Measurements from ENCODE around the gene STPG4. TPM values are rescaled to one million over a fixed set of nuclear protein-coding genes. Genes with fewer than 3 reads are reported as not detected.
A peak's percentile ranks its signal among the peaks of the same experiment; 100 is the strongest.

STPG4 gene
- total RNA-seq, 1 experiment from 2014 or later = 0.17 TPM

DNA sequence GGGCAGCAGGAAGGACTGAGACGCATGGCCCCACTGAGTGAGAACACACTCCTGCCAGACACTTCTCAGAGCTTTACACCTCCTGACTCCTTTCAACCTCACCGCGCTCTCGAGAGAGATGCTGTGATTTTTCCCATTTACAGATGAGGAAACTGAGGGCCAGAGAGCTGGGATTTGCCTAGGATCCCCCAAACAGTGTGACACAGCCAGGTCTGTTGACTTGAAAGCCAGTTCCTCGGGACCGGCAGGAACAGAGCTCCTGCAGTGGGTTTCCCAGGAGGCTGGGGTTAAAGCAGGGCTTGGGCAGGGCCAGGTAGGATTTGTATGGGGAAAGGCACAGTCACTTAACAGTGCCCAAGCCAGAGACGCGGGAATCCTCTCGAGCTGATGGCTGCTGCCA, 81.9 kb downstream of the STPG4 start:
- no peak for DNase-seq (ENCODE audit: low read depth)

DNA sequence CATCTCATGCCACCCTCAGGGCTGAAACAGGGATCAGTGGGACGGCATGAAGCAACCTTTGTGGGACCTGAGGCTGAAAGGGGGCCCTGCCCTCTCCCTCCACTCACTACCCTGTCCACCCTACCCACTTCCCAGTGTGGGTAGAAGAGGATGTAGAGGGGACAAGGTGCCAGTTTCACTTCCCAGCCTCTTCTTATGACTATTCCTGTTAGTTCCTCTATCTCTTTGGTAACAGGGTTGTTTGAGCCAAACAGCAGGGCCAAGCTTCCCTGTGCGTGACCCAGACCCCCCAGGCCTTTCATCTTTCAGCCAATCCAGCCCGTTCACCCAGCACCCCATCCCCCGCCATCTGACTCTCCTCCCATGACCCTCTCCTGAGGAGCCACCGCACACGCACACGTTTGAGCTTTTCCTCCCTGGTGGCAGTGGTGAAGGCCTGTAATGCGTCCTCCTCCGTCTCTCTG, 82.3 kb downstream of the STPG4 start:
- DNase-seq (ENCODE audit: low read depth) = no peak

DNA sequence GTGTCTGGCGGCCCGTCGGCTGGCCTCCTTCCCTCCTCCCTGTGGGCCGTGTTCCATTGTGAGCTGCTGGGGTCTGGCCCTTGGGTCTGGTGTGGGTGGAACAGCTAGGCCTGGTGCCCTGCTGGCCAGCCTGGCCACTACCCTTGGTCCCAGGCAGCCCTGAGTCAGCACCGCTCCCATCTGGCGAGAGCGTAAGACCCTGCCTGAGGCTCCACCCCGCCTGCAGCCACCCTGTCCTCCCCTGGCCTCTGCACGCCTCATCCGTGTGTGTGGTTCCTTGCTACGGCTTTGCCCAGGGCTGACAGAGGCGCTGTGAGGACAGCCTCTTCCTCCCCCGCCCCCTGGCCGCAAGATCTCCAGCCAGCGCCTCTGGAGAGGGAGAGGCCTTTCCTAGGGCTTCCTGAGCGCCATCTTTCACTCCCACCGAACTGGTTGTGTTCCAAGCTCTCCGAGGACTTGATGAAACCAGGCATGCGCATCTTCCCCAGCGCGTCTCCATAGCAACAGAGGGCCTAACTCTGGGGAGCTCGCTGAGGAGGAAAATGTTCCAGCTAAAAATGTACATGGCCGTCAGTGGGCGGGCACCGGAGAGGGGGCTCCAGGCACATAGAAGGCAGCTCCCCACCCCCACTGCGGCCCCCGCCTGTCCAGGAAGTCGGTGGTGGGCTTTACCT, 83.0 kb downstream of the STPG4 start:
- DNase-seq (ENCODE audit: low read depth) = peak; percentile 88

DNA sequence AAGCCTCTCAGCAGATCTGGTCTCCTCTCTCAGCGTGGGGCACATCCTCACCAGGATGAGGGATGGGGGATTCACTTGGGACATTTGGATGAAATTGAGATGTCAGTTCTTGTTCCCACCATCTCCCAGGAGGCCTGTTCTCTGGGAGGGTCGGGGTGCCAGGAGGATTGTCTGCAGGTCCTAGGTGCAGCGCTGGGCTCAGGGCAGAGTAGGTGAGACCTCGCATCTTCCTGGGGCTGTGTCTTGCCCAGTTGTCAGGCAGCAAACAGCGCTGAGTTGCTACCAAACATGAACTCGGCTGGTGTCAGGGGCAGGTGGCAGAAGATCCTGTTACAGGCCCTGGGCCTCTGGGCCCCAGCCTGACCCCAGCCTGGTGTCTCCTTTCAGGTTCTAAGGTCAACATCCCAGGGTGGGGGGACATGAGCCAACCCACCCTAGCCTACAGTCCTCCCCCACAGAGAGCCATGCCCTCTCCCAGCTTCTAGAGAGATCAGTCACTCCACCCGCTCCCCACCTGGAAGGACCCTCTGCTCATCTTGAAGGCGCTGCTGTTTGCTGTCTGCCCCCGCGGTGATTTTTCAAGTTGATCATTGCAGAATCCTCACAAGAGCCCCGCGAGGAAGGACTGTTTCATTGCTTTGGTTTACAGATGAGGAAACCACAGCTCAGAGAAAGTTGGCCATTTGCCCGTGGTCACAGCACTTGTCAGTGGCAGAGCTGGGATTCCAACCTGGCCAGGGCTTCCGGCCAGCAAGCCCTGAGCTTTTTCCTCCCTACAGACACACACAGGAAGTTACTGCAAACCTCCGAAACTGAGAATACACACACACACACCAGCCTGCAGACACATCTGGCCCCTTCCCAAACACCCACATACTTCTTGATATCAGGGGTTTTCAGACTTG, 83.9 kb downstream of the STPG4 start:
- DNase-seq (ENCODE audit: low read depth) = peak; percentile 88

DNA sequence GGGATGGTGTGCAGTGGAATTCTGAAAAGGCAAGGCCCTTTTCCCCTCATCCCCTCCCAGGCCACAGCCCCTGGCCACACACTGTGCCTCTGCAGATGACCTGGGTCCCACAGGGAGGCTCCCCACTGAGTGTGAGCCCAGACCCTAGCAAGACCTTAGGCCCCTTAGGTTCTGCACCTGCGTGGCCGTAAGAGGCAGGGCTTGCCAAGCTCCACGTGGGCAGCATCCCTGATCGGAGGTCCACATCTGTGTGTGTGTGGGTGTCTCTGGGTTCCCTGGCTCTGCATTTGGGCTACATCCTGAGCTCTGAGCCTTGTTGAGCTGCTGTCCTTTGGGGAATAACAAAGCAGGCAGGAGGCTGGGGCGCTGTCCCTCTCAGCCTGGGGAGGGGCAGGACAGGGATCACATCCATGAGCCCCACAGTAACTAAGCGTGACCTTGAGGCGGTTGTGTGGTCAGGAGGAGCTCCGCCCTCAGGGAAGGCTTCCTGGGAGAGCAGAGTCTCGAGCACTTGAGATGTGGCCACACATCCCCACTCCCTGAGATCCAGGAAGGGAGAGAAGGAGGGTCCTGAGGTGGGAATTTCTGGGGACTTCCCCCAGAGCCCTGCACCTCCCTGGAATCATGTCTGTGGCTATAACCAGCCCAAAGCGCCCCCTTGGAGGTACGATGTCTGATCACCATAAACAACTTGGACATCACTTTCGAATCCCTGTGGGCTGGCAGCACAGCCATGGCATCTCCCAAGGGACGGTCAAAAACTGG, 84.8 kb downstream of the STPG4 start:
- DNase-seq (ENCODE audit: low read depth) = no peak

DNA sequence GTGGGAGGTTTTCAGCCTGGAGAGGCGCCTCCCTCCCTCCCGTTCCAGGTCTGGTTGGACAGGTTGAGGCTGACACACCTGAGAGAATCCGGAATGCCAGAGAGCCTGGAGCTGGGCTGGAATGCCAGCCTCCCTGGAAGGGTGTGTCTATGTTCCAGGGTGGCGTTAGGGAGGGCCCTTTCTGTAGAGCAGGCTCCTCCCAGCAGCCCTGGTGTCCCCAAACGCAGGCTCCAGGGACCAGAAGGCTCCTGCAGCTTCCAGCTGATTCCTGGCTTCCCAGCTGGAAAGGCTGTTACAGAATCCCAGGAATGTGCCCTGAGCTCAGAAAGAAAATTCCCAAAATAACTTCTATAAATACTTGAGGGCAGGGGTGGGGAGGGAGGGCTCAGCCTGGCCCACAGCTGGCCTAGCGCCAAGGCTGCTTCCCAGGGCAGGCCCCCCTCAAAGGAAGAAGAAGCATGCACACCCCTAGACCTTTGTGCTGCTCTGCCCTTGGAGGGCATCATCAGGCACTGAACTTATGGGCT, 85.4 kb downstream of the STPG4 start:
- peak; percentile 79 for DNase-seq (ENCODE audit: low read depth)

DNA sequence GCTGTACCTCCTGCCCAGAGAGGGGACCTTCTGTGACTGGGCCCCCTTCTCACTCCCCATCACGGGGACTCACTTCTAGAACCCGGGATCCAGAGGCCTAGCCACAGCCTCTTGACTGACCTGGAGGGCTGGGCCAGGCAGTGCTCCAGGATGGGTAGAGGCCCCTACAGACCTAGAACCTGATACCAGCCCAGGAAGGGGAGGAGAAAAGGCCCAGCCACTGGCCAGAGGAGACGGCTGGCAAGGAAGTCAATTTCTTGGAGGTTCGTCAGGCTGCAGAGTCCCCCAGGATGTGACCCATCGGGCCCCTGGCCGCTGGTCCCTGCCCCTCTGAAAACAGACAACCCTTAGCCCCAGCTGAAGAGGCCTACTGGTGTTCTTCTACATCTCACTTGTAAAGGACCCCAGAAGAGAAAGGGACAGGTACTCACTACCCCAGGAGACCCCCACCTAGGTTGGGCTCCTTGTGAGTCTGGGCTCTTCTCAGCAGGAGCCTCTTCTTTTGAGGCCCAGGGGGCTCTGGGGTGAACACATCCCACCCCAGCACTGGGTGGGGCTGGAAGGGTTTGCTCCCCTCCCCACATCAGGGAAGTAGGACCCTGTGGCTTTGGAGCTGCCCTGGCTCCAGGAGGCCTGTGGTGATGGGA, 86.0 kb downstream of the STPG4 start:
- no peak for DNase-seq (ENCODE audit: low read depth)

DNA sequence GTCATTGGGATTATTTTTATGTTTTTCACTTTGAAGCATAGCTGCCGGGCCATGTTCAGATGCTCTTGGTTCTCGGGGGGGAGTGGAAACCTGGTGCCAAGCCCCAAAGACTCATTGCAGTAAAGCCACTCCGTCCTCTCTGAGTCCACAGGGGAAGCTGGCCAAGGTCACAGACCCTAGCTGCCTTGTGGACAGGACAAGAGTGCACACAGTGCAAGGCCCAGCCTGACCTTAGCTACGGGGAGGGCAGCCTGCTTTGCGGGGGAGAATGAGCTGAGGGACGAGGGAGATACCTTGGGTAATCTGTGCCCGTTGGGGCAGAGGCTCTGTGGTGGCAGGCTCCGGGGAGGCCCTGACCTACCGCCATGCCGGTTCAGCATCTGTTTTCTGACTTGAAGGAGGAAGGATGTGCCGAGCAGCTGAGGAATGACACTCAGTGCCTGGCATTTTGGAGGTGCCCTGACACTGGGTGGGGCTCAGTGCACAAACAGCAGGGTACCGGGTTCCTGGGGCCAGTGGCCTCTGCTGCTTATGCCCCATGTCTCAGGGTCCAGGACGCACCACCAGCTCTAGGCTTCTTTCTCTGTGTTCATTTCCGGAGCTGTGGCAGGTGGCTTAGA, 87.2 kb downstream of the STPG4 start:
- DNase-seq (ENCODE audit: low read depth) = no peak

DNA sequence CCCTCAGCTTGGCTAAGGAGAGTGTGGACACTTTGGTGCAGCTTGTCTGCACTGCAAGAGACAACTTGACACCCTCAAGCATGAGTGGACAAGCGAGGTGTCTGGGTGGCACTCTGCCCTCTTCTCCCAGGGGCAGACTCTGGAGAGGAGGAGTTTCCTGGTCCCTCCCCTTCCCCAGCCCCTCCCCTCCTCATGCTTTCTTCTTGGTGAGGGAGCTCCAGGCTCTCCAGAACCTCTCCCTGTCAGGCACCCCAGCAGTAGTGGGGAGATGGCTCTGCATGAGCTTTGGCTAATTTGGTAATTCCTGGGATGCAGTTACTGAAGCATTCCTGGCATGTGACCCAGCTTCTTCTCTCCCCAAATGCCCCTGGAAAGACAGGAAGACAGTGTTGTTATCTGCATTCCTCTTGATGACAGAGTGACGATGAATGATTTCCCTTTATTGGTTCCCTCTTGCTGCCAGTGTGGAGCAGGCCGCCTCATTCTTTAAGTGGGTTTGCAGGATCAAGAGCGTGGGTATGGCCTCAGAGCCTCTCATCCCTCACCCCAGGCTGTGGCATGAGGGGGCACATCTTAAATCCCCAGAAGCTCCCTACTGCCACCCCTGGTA, 89.2 kb downstream of the STPG4 start:
- DNase-seq (ENCODE audit: low read depth) = peak; percentile 86

DNA sequence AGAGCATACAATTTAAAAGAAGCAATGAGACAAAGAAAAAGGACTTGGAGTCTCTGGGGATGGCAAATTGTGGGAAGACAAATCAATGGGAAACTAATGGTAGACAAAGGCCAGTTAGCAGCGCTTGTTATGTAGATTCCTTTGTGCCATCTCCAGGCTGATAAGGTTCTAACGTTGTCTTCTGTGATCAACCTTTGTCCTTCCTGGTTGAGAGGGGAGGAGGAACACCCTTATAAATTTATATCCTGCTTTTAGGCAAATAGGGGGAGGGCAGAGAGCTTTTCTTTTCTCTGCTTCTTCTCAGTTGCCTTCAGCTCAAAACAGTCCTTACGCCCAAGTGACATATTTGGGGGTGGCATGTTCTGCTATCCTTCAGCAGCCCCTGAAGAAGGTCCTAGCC, 89.8 kb downstream of the STPG4 start:
- no peak for DNase-seq (ENCODE audit: low read depth)

DNA sequence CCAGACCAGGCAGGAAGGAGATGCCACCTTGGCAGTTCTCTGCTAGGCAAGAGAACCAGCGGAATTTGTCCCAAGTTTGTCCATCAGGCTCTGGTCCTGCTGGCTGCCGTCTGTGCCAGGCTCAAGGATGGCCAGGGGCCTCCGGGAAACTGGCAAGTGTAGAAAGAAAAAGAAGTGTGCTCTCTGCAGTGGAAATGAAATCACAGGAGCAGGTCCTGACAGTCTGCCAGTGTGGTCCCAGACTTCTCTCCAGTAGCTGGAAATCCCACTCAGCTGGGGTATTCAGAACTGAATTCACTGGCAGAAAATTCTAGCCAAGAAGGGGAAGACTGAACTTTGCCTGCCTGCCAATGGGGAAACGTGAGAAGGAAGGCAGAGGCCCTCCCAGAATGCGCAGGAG, 91.0 kb downstream of the STPG4 start:
- DNase-seq (ENCODE audit: low read depth) = no peak

DNA sequence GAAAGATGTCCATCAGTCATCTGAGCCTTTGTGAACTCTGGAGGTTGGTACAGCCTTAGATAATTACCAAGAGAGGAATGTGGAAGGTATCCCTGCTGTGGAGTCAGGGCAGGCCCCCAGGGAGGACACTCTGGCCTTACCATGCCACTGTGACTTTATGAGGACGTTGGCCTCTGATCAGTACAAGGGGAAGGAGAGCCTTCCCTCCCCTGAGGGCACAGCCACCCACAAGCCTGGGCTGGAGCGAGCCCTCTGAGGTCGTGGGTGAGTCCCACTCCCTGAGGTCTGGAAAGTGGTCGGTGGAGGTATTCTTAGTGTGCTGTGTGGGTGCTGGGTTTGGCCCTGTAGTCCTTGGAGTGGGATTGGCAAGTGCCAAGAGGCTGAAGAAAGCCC, 91.6 kb downstream of the STPG4 start:
- no peak for DNase-seq (ENCODE audit: low read depth)

DNA sequence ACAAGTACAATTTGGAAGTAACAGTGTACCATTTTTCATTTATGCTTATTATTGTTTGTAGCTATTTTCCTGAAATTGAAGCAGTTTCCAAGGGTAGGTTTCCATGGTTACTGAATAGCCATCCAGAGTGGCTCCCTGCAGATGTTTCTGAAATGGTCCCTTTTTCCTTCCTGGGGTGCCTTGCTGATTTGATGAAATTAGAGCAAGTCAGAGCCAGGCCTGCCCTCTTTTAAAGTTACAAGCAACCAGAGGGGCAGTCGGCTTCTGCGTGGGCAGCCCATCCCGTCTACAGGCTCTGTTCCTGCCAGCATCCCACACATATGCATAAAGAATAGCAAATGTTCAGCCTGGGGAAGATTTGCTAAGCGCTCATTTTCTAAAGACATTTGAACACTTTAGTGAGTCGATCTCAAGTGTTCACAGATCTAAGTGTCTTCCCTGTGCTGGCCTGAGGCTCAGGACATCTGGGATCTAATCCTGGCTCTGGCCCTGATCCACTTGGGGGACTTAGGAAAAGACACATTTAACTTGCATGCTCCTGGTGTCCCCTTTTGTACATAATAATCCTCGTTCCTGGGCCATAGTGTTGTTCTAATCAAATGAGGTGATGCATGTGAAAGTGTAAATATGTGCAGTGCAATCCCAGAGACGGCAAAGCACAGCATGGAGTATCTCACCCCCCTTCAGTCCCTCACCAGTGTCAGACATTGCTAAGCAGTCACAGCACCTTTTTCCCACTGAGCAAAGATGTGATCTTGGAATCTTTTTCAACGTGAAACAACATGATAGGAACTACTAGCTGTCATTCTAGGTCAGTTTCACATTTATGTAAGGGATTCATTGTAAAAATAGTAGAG, 92.2 kb downstream of the STPG4 start:
- no peak for DNase-seq (ENCODE audit: low read depth)

DNA sequence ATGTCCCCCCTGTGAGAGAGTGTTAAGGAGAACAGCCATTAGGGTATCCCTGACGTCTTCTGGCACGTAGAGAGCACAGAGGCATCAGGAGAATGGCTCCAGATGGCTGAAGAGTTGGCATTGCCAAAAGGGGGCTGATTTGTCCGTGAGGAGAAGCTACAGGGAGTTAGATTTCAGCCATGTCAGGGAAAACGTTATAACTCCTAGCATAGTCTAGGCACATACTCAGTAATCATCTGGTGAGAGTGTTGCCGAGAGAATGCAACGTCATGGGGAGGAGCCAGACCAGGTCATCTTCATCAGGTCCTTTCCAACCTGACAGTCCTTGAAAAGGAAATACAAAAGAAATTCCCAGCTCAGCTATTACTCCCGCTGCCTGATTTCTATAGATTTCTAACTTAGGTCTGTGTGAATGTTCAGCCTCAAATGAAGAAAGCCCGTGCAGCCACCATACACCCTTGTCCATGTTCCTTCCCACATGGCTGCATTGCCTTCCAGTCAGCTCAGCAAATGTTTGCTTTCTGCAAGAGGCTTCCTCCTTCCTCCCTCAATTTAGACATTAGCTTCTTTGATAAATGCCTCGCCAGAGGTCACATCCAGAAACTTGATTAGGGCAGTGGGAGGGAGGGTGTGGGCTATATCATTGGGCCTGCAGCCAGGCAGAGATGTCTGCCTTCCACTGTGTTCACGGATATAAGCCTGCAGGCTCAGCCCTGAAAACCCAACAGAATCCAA, 93.0 kb downstream of the STPG4 start:
- DNase-seq (ENCODE audit: low read depth) = no peak

DNA sequence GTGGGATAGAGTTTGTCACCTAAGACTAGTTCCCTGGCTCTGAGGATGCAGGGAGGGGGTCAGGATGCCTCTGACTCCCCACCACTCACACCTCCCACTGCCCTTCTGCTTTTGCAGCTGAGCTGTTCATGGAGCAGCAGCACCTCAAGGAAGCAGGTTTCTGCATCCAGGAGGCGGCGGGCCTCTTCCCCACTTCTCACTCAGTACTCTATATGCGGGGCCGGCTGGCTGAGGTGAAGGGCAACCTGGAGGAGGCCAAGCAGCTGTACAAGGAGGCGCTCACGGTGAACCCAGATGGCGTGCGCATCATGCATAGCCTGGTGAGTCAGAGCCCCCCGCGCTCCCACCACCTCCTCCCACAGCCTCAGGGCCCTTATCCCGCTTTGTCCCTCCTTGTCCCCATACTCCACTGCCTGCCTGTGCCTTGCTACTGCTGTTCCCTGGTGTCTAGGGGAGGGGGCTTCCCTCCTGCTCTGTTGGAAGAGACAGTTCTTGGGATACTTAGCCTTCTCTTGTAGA, 94.4 kb downstream of the STPG4 start:
- DNase-seq (ENCODE audit: low read depth) = no peak

DNA sequence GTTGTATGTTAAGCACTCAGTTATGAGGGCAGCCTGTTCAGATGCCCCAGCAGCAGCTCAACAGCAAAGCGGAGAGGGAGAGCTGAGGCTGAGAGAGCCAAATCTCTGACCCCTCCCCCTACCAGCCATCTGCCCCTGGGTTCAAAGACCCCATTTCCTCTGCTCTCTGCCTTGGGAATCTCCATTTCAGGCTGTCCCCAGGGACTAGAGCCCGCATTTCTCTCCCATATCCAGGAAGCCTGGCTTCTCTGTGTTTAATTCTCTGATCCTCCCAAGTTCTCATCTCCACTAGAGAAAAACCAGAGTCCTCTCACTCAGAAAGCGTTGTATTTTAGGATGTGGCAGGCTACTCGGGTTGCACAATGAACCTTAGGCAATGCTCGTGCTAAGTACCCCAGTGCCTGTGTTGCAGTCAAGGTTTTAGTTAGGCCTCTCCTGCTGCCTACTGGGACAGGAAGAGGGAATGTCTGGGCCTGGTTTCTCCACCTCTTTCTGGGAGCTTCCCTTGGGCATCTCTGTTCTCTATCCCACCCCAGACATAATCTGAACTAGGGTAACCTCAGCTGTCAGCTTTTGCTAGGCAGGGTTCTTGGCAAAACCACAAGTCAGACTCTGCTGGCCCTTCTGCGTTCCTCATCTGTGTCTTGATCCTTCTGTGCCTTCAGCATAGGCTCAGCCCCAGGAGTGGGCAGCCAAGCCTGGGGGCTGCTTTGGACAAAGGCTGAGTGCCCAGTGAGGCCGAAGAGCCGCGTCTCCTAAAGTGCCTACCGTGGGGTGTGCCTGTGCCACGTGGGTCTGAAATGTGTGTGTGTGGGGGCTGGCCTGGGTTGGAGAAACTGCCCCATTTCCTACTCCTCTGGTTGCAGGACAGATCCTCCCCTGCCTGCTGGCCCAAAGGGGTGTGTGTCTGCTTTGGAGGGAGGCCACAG, 96.8 kb downstream of the STPG4 start:
- peak; percentile 91 for DNase-seq (ENCODE audit: low read depth)

DNA sequence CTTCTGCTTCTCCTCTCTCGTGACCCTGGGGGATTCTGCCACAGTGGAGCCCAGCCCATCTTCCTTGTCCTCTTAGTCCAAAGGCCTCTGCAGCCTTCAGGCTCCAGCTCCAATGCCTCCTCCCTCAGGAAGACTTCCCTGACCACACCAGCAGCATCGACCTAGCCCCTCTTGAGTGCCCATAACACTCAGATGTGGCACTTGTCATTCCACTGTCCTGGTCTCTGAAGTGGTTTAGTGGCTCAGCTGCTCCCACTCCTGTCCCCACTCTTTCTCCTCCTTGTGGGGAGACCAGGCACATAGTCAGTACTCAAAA, 97.5 kb downstream of the STPG4 start:
- DNase-seq (ENCODE audit: low read depth) = no peak
